NOMO-1 treated with dmso at 0.1 percent for 144 hours (cell line): Measurements from ENCODE around the gene TAC3.
"Not testable (repeated sequence)": the region's sequence is repeated elsewhere in the genome, so short reads cannot be mapped to it uniquely, and the experiment has no call there.

ENCODE experiments used
- DNase-seq: peaks from one replicate; lab custom pipeline; 2025; ENCODE audit not compliant: unreplicated experiment; lab: John Stamatoyannopoulos, UW

Gene TAC3

DNA sequence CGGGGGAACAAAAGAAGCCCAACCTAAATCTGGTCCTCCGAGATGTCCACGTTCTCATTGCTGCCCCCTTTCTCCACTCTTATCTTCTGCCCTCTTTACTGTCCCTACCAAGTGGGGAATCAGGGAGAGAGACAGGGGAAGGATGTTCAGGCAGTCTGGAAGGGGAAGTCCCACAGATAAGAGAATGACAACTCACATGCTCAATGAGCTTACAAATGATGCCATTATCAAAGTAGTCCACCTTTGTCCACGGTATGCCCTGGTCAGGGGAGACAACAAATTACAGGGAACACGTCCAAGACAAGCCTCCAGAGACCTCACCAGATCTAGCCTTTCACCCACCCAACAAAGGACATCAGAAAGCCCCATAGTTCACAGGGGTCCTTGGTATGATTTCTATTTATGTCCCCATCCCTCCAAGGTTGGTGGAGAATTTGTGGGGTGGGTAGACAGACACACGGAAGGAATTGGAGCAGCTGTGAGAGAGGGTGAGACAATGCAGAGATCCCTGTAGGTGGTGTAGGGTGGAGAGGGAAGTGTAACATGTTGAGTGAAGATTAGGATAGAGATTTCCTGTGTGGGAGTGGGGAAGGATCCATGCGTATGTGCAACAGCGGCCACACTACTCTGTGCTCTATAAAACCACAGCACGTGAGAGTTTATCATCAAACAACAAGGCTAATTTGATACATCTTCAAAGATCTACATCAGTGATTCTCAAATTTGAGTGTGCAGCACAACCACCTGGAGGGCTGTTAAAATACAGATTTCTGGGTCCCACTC is 22.9 kb upstream of the TAC3 start:
- DNase-seq: no peak

DNA sequence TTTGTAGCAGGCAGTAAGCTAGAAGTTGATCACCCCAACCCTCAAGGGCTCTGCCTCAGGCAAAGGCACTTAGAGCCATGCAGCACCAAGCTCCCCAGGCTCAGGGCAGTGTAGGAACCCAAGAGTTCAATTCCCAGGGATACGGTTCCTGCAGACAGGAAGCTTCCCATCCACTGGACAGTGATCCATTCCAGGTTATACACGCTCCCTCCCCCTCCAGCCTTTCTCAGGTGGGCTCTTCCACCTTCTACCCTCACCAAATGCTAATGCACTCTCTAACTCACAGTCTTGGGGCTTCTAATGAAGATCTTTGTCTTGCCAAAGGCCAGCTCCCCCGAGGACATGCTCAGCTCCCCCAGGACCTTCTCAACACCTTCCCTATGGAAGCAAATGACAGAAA is 20.9 kb upstream of the TAC3 start:
- DNase-seq: no peak

DNA sequence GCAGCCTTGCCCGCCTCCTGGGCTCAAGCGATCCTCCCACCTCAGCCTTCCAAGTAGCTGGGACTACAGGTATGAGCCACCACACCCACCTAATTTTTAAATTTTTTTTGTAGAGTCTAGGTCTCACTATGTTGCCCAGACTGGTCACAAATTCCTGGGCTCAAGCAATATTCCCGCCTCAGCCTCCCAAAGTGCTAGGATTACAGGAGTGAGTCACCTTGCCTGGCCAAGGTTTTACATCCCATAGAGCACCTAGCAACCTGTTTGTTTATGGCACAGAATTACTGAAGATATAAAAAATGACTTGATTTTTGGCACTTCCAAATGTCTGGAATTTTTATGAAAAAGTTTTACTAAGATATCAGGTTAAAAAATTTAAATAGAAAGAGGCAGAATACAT is 17.1 kb upstream of the TAC3 start:
- DNase-seq: no peak

DNA sequence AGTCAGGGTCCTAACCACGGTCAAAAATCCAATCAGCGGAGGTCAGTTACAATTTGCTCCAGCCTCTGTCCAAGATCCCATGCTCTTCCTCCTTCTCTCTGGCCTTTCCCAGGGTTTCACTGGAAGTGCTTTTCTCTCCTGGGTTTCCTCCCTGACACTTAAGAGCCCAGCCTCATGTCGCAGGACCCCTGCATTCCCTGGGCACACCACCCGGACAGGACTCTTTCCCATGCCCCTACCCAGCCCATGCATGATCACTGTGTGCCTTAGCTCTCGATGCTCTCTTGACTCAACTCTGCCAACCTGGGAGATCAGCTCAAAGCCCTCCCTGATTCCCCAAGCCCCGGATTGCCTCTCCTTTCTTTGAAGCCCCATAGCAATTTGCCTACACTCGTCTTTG is 15.5 kb upstream of the TAC3 start:
- no peak for DNase-seq

DNA sequence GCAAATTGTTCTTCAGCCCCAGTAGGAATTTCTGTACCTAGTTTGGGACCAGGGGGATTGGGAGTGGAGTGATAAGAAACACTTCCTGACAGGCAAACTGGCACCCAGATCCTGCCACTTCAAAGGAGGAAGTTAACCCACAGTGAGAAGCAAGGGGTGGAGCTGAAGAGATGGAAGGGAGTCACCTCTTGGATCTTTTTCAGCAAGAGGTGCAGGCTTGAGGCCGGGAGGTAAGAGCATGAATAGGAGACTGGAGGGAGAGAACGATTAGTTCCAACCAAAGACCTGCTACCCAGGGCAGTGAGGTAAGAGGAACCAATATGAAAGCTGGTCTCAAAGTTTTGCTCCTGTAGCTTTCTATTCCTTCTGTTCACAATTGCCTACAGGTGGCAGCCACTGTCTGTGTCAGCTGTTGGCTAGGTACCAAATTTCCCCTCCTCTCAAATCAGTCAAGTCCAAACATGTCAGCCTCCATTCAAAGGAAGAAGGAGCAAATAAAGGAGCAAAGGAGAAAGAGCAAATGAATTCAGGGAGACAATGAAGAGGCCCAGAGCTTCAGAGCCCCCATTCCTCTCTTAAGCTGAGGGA is 14.9 kb upstream of the TAC3 start:
- peak; percentile 28 for DNase-seq

DNA sequence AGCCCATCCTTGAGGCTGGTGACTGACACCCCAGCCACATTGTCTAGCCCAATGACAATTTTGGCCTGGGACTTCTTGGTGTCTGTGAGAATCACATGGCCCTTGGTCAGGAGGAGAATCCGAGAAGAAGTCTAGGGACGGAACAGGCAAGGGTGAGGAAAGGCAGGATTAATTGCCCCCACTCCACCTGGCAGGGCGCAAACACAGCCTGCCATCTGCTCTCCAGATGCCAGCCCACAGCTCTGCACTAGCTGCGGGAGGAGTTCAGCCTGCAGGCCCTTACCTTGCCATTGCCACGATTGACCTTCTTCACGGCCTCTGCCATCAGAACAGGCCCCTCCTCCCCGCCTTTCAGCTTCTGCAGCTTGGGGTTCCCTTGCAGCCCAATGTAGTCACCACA is 13.1 kb upstream of the TAC3 start:
- no peak for DNase-seq

DNA sequence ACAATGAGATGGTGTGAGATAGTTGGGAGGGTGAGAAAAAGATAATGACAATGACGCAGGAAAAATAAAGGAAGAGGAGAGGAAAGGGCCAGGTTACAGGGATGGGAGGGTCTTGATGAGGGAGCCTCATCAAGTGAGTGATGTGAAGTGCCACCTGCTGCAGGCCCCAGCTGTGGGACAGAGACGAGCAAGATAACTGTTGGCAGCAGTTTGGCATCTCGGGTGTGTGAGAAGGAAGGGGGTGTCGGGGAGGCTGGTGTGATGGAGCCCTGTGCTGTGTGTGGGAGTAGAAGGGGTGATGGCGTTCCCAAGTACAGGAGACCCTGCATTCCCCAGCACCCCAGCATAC is 11.4 kb upstream of the TAC3 start:
- DNase-seq: no peak

DNA sequence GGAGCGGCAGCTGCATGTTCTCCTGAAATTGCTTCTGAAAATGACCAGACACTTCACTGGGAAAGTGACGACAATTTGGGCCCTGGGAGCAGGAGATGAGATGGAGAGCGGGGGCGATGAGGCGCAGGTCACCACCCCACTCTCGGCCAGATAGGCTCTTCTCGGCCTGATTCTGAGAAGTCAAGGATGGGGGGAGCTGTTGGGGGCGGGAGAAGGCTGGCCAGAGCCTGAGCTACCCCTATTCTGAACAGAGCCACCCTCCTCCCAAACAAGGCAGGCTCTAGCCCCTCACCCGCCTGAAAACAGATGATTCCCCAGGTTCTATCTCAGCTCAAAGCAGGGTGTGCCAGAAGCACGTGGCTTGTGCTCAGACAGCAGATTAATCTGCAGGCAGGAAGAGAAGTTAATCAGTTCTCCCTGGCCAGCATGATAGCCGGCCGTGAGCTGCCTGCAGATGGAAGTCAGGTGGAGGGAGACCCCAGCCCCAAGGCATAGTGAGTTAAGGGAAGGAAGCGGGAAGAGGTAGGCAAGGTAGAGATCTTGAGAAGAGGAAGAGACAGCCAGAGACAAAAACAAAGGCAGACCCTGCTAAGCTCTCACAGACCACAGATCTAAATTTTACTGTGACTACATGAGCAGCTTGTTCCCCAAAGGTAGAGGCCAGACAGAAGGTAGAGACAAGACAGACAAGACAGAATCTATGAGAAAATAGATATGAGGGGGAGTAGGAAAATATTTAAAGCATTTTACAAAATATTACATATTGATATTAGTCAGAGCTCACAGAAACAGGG is 10.9 kb upstream of the TAC3 start:
- no peak for DNase-seq

DNA sequence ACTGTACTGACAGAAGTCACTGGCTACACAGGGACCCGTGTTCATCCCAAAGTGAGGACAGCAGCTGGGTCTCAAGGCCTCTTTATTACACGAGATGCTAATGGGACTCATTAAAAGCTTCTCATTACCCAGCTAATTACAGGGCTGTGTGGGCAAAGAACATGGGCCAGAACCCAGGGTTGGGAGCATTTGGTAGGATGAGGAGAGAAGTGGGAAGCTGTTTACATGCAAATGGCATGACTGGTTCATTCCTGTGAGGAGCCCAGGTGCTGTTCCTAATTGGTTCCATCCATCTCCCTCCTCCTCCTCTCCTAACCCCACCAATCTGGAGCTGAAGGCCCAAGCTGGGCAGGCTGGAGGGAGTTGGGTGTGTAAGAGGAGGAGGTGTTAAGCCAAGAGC is 8.9 kb upstream of the TAC3 start:
- no peak for DNase-seq

DNA sequence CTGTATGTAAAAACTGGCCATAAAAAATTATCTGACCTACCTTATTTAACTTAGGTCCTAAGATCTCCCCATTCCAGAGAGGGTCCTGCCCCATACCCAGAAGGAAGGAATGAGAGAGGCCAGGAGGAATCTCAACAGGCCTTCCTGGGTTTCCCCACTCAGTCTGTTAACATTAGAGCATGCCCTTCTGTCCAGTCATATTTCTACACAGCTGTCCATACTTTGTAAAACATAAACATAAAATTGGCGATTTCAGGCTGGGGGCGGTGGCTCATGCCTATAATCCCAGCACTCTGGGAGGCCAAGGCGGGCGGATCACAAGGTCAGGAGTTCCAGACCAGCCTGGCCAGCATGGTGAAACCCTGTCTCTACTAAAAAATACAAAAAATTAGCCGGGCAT is 6.0 kb upstream of the TAC3 start:
- DNase-seq: not testable (repeated sequence)

DNA sequence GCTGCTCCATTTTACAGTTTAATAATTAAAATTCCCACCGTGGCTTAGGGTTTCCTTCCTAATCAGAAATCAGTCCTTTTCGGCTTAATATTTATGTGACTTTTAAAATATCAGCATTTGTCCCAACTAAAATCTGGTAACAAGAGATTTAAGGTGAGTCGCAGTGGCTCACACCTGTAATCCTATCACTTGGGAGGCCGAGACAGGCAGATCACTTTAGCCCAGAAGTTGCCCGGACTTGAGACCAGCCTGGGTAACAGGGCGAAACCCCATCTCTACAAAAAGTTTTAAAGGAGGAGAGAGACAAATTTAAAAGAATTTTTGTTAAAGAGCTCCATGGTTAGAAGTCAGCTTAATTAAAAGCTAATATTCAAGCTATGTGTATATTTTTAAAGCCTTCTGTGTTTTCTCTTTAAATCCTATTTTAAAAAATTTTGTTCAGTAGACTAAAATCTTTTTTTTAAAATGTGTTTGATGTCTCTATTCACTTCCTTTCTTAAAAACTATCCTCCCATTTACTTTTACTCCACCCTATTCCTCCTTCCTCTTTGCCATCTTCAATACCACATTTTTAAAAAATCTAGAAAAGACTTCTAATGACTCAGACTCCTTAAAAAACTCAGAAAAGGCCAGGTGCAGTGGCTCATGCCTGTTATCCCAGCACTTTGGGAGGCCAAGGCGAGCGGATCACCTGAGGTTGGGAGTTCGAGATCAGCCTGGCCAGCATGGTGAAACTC is 3.8 kb upstream of the TAC3 start:
- DNase-seq: no peak

DNA sequence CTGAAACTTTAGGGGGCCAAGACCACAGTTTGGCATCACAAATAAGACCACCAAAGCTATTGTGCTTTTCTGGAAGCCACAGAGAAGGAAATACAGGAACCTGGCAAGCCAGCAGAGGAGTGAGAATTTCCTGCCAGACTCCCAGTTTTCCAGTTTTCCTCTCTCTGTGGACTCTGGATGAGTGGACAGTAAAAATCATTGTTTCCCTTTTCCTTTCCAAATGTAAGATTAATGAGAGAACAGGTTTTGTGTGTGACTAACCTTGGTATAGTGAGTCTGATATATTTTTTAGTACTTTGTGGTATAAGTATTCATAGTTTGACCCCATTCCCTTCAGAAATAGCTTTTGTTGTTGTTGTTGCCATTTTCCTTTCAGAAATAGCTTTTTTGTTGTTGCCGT is 2.6 kb upstream of the TAC3 start:
- DNase-seq: no peak

DNA sequence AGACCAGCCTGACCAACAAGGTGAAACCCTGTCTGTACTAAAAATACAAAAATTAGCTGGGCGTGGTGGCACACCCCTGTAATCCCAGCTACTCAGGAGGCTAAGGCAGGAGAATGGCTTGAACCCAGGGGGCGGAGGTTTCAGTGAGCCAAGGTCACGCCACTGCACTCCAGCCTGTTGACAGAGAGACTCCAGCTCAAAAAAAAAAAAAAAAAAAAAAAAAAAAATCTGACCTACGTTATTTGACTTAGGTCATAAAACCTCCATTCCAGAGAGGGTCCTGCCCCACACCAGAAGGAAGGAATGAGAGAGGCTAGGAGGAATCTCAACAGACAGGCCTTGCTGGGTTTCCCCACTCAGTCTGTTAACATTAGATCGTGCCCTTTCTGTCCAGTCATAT is 2.0 kb upstream of the TAC3 start:
- not testable (repeated sequence) for DNase-seq

DNA sequence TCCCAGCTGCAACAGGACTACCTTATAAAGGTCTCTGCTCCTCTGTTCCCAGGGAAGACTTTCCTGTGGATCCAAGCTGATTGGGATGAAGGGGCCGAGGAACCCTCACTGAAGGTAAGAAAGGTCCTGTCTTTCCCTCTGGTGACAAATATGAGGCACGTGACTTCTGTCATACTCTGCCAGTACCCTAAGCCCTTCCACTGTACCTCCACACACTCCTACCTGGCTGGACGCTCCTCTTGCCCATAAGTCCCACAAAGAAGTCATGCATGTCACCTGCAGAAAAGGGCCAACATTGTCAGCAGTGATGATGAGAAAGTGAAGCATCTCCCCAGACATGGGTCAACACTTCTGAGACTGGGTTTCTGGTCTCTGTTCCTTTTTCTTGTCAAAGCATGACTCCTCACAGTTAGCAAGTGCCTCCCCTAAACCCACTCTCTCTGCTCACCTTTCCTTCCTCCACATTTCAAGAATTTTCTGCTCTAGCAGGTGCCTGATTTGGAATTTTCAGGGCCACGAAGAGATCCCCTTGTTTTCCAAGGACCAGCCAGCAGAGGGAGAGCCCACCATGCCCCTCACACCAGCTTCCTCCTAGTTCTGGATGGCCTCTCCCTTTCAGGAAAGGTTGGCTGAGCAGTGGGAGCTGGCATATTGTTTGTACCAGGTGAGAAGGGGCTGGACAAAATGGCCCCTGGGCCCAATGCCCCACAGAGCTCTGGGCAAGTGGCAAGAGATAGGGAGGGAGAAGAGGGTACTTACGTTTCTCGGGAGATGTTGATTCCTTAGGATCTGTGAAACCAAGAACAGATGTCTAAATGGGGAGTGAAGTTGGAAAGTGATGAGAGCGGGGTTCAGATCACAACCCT is 3.5 kb downstream of the TAC3 start:
- DNase-seq: no peak

DNA sequence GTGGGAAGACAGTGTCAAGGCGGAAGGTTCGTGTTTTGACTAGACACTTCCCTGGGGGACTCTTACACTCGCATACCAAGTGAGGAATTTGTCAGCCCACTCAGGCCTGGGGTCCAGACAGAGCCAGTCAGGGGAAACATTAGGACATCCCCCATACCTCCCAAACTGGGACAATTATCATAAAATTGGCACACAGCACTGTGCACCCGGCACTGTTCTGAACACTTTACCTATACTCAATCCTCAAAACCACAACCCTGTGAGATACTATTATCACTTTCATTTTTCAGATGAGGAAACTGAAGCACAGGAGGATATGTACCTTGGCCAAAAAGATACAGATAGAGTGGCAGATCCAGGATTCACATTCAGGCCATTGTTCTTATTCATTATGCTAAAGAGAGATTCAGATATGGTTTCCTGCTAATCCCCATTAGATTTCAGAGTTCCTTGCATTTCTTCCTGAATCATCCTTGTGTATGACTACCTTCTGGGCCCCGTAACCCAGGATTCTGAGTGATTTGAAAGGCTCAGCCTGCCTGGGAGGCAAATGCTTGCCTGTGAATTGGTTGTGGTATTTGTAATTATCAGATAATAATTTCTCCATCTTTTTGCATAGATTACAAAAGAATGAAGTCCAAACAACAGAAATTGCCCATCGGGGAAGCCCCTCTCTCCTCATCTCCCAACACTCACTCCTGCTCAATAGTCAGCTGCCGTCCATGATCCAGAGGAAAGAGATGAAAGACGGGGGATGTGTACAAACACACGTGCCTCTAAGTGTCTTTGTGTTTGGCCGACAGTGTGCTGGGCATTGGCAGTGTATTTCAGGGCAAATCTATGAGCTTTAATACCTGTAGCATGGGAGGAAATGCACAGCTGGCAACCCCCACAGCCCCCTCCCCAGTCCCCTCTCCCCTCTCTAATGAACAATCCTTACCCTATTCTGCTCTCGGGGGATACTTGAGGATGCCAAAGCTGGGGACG is 4.6 kb downstream of the TAC3 start:
- no peak for DNase-seq

DNA sequence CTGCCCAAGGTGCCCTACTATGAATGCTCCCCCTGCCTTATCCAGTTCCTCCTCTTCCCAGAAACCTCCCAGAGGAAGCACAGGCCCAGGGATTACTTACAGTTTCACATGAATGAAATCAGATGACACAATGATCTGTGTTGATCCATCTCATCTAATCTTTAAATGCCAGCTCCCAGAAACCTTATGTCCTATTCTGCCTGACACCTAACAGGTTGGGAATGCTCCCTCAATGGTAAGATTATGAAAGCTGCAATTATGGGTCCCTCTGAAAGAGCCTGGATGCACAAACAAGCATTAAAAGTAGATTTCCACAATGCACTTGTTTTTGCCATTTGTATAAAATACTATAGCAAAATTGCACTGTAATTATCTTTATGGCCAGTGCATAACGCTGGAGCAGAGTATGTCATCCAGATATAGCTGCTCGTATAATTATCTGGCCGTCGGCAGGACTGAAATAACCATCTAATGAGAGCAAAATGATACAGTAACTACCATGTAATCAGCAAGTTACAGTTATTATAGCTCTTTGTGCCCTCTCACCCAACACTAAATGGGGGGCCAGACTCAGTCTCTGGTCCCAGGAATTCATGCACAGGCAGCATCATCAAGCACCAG is 5.6 kb downstream of the TAC3 start:
- DNase-seq: no peak

DNA sequence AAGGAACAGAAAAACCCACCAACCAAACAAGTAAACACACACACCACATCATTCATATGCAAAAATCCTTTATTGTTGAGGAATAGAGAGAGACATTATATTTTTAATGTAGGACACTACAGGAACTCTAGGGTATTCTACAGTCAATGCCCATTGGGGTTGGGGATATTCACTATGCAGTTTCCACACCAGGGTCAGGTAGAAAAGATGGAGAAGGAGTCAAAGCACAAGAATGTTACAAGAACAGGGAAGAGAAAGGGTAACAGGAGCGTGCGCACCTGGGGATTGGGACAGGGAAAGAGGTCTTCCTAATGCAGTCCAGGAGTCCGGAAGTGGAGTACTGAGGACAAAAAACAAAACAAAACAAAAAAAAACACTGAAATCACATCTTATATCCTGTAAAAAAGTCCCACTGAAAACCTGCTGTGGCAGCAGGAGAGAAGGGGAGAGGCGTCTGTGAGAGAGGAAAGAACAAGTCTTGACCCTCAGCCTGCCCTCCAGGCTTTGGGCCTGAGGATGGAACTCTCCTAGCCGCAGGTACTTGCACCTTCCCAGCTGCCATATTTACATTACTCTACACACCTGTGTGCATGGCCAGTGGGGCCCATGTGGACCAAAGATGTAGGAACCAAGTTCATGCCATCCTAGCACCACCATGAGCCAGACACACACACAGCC is 6.2 kb downstream of the TAC3 start:
- no peak for DNase-seq

DNA sequence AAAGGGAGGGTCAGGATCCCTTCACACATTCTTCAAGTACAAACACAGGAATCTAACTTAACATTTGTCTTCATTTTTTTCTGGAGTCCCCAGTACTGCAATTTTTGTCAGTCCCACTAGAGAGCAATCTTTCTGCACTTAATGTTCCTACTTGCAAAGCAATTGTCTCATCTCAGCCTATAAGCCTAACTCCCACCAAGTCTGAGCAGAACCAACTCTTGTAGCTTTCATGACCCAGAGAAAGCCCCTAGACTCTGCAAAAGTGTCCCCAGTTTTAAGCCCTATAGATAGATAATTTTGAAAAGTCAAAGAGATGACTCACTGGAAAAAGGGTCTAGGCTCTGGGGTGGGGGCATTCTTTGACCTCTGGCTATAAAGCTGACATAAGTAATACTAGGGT is 8.2 kb downstream of the TAC3 start:
- DNase-seq: peak; percentile 32
